SK-MEL-5 (cell line): Measurements from ENCODE around the gene ABCB1. TPM values are rescaled to one million over a fixed set of nuclear protein-coding genes. Genes with fewer than 3 reads are reported as not detected.
A peak's percentile ranks its signal among the peaks of the same experiment; 100 is the strongest.

Source experiments
- DNase-seq: peaks from one replicate; pipeline ENCODE4 v3.0.0-alpha.2; 2016; ENCODE audit warnings: low read depth, low spot score
- in situ Hi-C: cut with HindIII; loops from 2 replicates; pipeline ENCODE4 v1.10.0; 2016; ENCODE audit warnings: low sequenced_read_pairs, high pct_unique_total_duplicates, low pct_unique_long_range_greater_than_20kb
- polyA plus RNA-seq, 2 experiments: library from polyadenylated mRNA; depleted of rRNA; stranded (reverse); fragments of >200 nt; gene quantifications; 2 replicates each; pipeline ENCODE4 v1.2.3, GENCODE V29; 2015
- total RNA-seq: library from RNA; depleted of rRNA; stranded (reverse); fragments of >200 nt; shearing (Covaris generic); gene quantifications from 2 replicates; pipeline ENCODE4 v1.2.3, GENCODE V29; 2014; rRNA removed

Gene ABCB1
- total RNA-seq: 2.0 and 3.2 TPM in 2 replicates
- 3.0 and 3.4 TPM in 2 replicates for polyA plus RNA-seq (2015; cell fraction: cytosol; rRNA removed)
- 1.00 and 3.3 TPM in 2 replicates for polyA plus RNA-seq (2015; cell fraction: nucleus; rRNA removed)

DNA sequence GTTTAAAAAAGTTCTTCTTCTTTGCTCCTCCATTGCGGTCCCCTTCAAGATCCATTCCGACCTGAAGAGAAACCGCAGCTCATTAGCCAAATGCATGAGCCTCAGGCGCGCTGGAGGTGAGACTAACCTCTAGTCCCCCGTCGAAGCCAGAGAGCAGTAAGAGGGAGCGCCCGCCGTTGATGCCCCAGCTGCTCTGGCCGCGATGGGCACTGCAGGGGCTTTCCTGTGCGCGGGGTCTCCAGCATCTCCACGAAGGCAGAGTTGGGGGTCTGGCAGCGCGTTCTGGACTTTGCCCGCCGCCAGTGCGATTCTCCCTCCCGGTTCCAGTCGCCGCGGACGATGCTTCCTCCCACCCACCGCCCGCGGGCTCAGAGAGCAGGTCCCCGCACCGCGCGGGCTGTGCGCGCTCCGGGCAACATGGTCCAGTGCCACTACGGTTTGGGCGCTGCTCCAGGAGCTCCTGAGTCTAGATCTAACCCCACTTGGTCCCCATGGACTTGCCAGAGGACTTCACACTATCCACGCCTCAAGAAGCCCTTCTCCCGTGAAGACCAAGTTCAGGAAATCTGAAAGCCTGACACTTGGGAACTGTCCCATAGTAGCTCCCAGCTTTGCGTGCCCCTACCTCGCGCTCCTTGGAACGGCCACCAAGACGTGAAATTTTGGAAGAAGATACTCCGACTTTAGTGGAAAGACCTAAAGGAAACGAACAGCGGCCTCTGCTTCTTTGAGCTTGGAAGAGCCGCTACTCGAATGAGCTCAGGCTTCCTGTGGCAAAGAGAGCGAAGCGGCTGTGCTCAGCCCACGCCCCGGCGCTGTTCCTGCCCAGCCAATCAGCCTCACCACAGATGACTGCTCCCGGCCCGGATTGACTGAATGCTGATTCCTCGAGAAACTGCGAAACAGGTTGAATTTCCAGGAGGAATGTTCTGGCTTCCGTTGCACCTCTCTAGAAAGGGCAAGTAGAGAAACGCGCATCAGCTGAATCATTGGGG, at the start of gene ABCB1:
Gene ABCB1, minus strand, starts transcription at position 755 of the 995 bp plus-strand sequence. Its CDS starts 700 bp downstream, at position 55.
- in situ Hi-C loops: no loop called here
- peak; percentile 62 for DNase-seq

DNA sequence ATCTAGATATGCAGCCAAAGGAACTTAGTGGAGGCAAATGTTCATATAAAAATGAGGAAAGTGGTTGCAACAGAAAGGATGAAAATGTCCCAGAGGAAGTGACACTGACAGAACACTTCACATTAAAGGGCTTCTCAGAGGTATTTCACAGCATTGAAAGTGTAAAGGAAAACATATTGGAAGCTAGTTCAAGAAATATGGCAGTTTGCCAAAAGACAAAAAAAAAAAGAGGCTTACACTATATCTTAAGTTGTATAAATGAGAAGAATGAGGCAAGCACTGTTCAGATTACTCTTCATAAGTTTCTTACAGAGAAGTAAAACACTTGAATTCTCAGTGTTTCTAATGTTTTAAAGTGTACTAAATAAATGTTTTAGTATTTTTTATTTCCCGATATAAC, 47.6 kb upstream of the ABCB1 start:
- in situ Hi-C loops: no loop called here
- no peak for DNase-seq

DNA sequence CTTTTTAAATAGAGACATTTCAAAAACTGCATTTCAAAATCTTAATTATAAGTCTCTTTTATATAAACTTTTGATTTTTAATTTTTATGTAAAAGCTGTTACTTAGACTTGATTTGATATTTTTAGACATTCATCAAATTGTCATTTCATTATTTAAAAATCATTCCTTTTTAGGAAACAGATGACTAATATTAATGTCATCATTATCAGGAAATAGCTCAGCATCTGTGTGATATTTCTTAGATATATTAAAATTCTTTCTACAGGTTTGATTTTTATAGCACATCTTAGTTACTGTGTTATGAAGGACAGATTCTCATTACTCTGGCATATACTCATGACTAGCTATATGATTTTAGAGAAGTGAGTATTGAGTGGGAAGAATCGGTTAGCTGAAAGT, 44.8 kb upstream of the ABCB1 start:
- no peak for DNase-seq
- in situ Hi-C loops: no loop called here

DNA sequence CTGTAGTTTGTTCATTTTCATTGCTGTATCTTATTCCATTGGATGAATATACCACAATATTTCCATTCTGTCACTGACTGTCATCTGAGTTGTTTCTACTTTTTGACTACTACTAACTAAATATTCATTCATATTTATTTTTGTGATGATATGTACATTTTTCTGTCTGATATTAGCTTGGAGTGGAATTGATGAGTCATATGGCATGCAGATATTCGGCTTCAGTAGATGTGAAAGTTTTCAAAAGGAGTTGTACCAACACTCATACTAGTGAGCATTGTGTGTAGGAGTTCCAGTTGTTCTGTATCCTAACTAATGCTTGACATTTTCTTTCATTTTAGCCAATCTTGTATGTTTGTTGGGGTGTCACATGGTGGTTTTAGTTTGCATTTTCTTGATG, 35.2 kb upstream of the ABCB1 start:
- in situ Hi-C loops: no loop called here
- no peak for DNase-seq

DNA sequence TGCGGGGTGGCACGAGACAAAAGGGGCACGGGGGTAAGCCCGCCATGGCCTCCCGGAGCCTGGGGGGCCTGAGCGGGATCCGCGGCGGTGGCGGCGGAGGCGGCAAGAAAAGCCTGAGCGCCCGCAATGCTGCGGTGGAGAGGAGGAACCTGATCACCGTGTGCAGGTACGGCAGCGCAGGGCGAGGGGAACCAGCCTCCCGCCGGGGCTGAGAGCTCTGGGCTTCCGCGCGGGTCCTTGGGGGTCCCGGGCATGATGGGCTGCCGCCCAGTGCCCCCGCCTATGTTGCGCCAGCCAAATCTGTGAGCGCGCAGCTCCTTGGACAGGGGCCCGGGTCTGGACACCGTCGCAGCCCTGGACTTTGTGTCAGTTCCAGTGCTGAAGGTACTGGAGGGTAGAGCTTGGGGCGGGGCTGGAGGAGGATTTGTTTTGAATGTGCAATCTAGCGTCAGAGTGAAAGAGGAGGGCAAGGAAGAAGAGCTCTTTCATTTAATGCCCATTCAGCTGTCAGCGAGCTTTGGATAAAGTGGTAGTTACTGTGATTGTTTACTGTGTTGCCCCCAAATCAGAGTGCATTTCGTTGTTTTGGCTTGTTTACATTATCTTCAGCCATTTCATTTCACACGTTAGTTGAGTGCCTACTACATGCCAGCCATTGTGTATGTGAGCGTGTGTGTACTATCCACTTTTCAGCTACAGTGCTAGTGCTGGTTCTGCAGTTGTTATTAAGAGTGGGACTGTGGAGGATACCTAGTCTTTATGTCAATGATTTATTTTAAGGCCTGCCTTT, 28.3 kb upstream of the ABCB1 start:
- in situ Hi-C loops: no loop called here
- peak; percentile 33 for DNase-seq

DNA sequence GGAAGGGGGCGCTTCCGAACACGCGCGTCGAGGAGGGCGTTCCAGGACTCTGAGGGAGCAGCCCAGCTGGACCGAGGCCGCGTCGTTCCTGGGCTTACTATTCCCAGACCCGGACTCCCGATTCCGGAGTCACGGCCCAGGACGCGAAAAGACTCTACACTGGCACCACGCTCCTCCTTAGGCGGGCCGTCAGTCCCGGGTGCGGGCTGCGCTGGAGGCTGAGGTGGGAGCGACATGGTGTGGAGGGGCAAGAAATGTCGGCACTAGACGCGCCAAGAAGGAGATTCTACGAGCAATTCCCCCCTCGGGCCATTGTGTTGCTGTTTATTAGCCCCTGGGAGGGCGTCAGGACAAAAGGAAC, 26.9 kb upstream of the ABCB1 start:
- DNase-seq: no peak
- in situ Hi-C loops: no loop called here

DNA sequence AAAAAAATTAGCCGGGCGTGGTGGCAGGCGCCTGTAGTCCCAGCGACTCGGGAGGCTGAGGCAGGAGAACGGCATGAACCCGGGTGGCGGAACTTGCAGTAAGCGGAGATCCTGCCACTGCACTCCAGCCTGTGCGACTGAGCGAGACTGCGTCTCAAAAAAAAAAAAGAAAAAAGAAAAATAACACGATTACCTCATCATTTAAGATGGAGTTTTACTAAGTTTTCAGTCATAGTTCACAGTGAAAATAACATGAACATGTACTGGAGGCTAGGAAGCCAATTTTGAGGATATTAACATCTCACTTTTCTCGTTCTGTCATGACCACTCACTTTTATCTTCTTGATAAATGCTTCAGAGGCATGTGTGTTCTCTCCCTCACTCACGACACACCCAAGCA, 24.4 kb upstream of the ABCB1 start:
- no peak for DNase-seq
- in situ Hi-C loops: no loop called here

DNA sequence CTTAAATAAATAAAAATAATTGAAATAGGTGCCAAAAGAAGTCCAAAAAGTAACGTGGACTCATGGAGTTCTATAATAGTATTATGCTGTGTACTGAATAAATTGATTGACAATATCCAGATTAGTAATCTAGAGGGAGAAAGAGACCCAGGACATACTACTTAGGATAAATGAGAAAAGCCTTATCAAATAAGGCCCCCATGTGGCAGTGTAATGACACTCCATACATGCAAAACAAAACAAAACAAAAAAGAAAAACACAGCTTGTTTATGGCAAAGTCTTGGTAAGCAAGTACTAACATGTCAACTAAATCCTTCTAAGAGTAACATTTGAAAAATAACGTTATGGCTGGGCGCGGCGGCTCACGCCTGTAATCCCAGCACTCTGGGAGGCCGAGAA, 23.9 kb upstream of the ABCB1 start:
- in situ Hi-C loops: no loop called here
- DNase-seq: peak; percentile 37

DNA sequence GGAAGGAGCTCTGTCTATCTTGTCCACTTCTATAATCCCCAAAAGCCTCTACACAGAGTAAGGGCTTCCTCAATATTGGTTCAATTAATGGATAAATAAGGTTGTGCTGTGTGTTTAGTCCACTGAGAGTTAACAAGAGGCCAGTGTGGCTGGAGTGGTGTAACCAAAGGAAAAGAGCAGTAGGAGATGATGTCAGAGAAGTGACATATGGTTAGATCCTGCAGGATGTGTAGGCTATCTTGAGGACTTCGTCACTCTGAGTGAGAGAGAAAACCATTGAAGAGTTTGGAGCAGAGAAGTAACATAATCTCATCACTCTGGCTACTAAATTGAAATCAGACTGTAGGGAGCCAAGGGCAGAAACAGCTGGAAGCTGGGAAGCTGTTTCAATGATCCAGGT, 14.5 kb upstream of the ABCB1 start:
- in situ Hi-C loops: no loop called here
- no peak for DNase-seq

DNA sequence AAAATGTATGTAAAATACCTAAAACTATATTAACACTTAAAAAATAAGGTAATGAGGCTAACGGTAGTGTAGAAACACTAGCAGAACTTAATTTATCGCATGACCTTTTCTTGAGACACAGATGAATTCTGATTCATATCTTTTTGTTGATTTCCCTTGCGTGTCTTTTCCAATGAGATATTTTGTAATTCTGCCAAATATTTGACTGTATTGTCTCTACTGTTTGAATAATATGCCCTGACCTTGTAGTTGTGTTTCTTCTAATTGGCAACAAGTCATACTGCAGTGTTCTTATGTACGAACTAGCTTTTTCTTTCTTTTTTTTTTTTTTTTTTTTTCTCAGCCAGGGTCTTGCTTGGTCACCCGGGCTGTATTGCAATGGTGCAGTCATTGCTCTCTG, 9.2 kb upstream of the ABCB1 start:
- in situ Hi-C loops: no loop called here
- no peak for DNase-seq

DNA sequence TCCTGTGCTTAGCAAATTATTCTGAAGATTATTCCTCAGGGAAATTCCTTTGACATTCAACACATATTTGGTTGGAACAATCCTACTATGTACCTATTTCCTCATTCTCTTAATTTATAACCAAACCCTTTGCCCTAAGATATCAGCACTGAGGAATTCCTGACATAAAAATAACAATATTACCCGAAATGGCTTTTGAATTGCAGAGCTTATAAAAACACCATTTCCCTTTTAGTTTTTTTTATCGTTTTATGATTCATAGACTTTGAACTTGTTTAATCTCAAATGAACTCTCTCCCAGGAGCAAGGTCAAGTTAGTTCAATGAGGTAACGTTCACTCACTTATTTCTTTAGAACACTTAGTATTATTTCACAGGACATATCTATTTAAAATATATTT, 7.7 kb upstream of the ABCB1 start:
- DNase-seq: no peak
- in situ Hi-C loops: no loop called here

DNA sequence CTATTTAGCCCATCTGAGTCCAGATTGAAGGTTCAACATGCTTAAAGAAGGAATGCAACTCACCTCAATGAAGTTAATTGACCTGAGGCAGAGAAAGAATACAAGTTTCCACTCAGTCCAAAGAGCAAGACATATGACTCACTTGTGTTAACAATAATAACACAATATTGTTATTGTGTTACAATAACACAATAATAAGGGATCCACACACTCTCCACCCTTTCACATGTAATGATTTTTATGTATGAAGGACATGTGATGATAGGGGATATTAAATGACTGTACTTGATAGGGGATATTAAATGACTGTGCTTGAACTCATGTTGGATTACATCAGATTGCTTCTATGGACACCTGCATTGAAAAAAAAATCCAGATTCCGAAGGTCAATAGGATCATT, 3.6 kb upstream of the ABCB1 start:
- no peak for DNase-seq
- in situ Hi-C loops: no loop called here

DNA sequence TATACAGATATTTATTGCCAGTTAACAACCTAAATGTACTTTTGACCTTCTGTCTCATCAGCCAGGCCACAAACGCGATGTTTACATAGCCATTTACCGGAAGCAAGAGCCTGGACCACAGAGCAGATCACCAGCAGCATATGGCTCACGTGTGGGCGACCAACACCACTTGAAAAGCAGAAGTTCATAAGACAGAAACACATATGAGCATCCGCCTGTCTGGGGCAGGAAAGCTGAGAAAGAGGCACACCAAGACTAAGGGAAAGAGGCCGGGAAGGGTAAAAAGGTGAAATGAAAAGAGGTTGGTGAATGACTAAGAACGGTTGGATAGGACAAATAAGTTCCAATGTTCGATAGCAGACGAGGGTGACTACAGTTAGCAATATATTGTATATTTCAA, 1.3 kb downstream of the ABCB1 start:
- in situ Hi-C loops: no loop called here
- no peak for DNase-seq

DNA sequence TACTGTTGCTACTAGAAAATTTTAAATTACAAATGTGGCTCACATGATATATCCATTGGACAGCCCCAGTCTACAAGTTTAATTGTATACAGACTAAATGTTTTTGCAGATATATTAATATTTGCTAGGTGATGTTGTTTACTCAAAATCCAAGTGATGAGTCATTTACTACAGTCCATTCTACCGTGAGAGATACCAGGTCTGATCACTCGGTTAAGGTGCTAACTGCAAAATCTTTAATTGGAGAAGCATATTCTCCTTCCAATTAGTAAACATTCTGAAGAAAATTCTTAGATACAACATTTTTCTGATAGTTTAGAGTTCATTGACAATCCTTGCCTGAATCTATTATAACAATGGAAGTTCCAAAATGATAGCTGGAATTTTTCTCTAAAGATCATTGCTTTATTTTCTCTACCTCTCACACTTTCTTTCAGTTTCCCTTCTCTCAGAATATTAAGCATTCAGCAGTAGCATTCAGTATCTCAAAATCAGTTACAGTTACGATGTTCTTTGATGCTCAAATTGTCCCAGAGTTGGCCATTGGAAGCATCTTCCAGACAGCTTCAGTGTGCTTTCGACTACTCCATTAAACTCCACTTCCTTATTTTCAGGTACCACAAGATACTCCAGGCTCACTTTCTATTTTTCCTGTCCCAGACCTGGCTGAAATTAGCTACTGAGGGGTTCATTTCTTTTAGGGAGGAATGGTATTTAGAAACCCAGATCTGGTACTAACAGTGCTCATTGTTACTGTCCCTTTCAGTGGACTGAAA, 2.3 kb downstream of the ABCB1 start:
- in situ Hi-C loops: no loop called here
- DNase-seq: no peak

DNA sequence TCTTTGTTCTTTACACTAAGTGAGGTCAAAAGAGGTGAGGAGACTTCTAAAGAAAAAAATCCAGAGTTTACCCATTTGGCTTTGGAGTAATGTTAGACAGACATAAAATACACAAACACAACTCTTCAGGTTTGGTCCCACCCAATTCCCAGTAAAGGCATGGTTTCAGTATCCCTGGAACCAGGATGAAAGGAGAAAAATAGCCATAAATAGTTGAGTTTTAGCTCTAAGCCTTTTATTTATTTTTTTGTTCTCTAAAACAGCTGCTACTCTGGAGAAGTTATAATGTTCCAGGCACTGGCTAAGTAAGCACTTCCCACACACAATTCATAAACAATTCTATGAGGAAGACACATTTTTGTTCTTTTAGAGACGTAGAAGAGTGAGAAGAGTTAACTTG, 4.0 kb downstream of the ABCB1 start:
- in situ Hi-C loops: no loop called here
- no peak for DNase-seq

DNA sequence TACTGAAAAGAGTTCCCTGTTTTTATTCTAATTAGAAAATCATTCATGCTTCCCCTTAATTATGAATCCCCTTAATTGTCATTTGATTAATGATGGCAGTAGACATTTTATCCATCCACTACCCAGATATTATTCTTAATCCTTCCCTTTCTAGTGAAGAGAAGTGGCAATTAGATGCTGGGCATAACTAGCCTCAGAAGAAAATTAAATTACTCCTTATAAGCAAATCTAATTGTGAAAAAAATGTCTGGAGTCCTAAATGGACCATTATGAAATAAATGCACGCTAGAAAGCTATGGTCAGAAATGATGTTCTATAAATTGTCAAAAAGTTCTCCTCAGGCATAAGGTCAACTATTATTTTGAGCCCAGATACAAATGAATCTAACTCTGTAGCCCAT, 4.5 kb downstream of the ABCB1 start:
- in situ Hi-C loops: no loop called here
- DNase-seq: no peak

DNA sequence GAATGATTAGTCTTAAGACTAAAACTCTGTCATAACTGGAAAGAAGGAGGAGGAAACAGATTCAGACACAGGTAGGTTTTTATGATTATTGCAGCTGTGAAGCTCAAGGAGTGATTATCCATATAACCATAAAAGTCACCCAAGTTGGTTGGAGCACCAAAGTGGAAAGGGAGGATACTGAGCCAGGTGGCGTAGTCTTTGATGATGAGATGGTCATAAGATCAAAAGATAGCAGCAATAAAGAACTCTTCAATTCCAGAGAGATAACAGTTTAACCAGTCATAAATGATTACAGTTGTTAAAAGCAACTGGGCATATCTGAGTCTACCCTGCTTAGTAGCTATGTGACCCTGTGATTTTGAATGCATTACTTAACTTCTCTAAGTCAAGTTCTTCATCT, 8.4 kb downstream of the ABCB1 start:
- in situ Hi-C loops: no loop called here
- DNase-seq: no peak

DNA sequence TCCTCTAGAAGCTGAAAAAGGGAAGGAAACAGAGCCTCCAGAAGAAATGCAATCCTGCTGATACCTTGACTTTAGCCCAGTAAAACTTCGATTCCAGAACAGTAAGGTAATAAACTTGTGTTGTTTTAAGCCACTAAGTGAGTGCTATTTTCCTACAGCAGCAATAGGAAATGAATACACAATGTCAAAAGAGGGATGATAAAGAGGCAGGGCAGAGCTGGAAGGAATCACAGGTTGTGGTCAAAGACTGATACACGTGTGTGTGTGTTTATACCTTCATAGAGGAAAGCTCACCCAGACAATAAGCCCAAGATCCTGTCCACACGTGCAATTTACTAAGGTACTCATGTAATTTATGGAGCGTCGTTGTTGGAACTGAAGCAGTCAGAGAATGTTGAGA, 9.5 kb downstream of the ABCB1 start:
- in situ Hi-C loops: no loop called here
- DNase-seq: no peak
